GM12878 (cell line): ENCODE results near the gene FGF1. TPM values are rescaled to one million over a fixed set of nuclear protein-coding genes. Genes with fewer than 3 reads are reported as not detected.

Experiments used
- ATAC-seq: fragments of 200-7000 bp; cut with Tn5 transposase; 3 replicates; pipeline ENCODE4 v1.9.1; 2020; ENCODE audit warnings: mild to moderate bottlenecking, moderate library complexity
- BruUV-seq: library from RNA; stranded (reverse); fragments of 400-500 nt; replicated peaks from 2 replicates; lab custom pipeline; 2021; lab: Mats Ljungman, UMichigan
- CTCF ChIA-PET: fragments of 300-600 bp; sonication (Branson Sonifier 250); formaldehyde crosslinking; extraction: SDS; loops from one replicate; lab custom pipeline; 2021; ENCODE audit warnings: inconsistent platforms; lab: Yijun Ruan, JAX
- POLR2A ChIA-PET: fragments of 350-600 bp; formaldehyde crosslinking; extraction: SDS; loops from one replicate; lab custom pipeline; 2021; ENCODE audit warnings: inconsistent platforms; lab: Charles Lee
- RAD21 ChIA-PET: fragments of 300-600 bp; sonication (Branson Sonifier 250); formaldehyde crosslinking; loops from one replicate; lab custom pipeline; 2023; ENCODE audit warnings: antibody characterized with exemption; ENCODE audit not compliant: unreplicated experiment; lab: Charles Lee
- SMC1A ChIA-PET: fragments of 300-600 bp; sonication (Branson Sonifier 250); formaldehyde crosslinking; loops from one replicate; lab custom pipeline; 2023; ENCODE audit not compliant: unreplicated experiment, uncharacterized antibody; lab: Charles Lee
- DNase-seq: peaks from one replicate; pipeline ENCODE4 v3.0.0-alpha.2; 2011; ENCODE audit warnings: low read depth, low spot score
- FAIRE-seq: peaks from 3 replicates; lab custom pipeline; 2011; peaks lifted over from hg19 to GRCh38; lab: Jason Lieb, UNC
- H2AFZ ChIP-seq: 2 replicates; pipeline ENCODE4 v1.6.0; 2011; ENCODE audit warnings: low read depth, low read length, control low read depth; ENCODE audit not compliant: control insufficient read depth
- H3K27ac ChIP-seq: 2 replicates; pipeline ENCODE4 v1.5.1; 2011; ENCODE audit warnings: control low read depth; ENCODE audit not compliant: control insufficient read depth, insufficient read depth
- H3K27me3 ChIP-seq, 2 experiments: replicated peaks in 1 of 2; 2 replicates each; pipeline versions ENCODE4 v1.6.0 to v1.6.1; 2011; ENCODE audit warnings: low read length in 1 of 2; ENCODE audit not compliant: control insufficient read depth in 2 of 2, insufficient read depth in 2 of 2
- H3K36me3 ChIP-seq, 2 experiments: 2 replicates each; pipeline ENCODE4 v1.5.1; 2011; ENCODE audit warnings: low read length in 1 of 2; ENCODE audit not compliant: control insufficient read depth in 2 of 2, insufficient read depth in 2 of 2
- H3K4me1 ChIP-seq: 2 replicates; pipeline ENCODE4 v1.6.1; 2011; ENCODE audit warnings: mild to moderate bottlenecking, low read length, moderate library complexity, mixed read lengths; ENCODE audit not compliant: control insufficient read depth, insufficient read depth
- H3K4me2 ChIP-seq: 2 replicates; pipeline ENCODE4 v1.6.0; 2011; ENCODE audit warnings: control low read depth; ENCODE audit not compliant: control insufficient read depth, insufficient read depth
- H3K4me3 ChIP-seq: fragments of 200-600 bp; sonication (generic); 2 replicates; pipeline ENCODE4 v1.5.1; 2016
- H3K79me2 ChIP-seq: 2 replicates; pipeline ENCODE4 v1.6.0; 2011; ENCODE audit warnings: low read length; ENCODE audit not compliant: control insufficient read depth, insufficient read depth
- H3K9ac ChIP-seq: 2 replicates; pipeline ENCODE4 v1.8.0; 2011; ENCODE audit warnings: low read length, control low read depth, mixed read lengths; ENCODE audit not compliant: control insufficient read depth, insufficient read depth
- H3K9me3 ChIP-seq: replicated peaks from 3 replicates; pipeline ENCODE4 v1.5.1; 2011; ENCODE audit warnings: mild to moderate bottlenecking, low read length; ENCODE audit not compliant: control insufficient read depth, insufficient read depth
- H4K20me1 ChIP-seq: 2 replicates; pipeline ENCODE4 v1.6.0; 2011; ENCODE audit not compliant: control insufficient read depth, insufficient read depth
- ASH2L ChIP-seq: fragments of 300-600, 200-600 bp; sonication (generic); IDR thresholded peaks from 2 replicates; pipeline ENCODE4 v1.6.1; 2017; ENCODE audit warnings: low read depth, mild to moderate bottlenecking, borderline replicate concordance
- ATF7 ChIP-seq: fragments of 450-650 bp; IDR thresholded peaks from 2 replicates; pipeline ENCODE4 v1.6.1; 2016; ENCODE audit warnings: low read depth, mild to moderate bottlenecking
- CBX3 ChIP-seq: fragments of 200-600 bp; sonication (generic); IDR thresholded peaks from 2 replicates; pipeline ENCODE4 v1.6.1; 2016; ENCODE audit warnings: low read depth, borderline replicate concordance
- DPF2 ChIP-seq: fragments of 450-650 bp; IDR thresholded peaks from 2 replicates; pipeline ENCODE4 v1.6.1; 2017; ENCODE audit warnings: mild to moderate bottlenecking
- IRF4 ChIP-seq: IDR thresholded peaks from 2 replicates; pipeline ENCODE4 v1.6.1; 2011; ENCODE audit warnings: low read depth, low read length
- NFYB ChIP-seq: IDR thresholded peaks from 2 replicates; pipeline ENCODE4 v1.6.1; 2011; ENCODE audit warnings: low read depth, mild to moderate bottlenecking, low read length, improper control_type of control experiment, moderate library complexity; ENCODE audit not compliant: insufficient read depth
- RBBP5 ChIP-seq: fragments of 200-600 bp; sonication (generic); conservative IDR thresholded peaks from 2 replicates; pipeline ENCODE4 v1.6.1; 2016
- SP1 ChIP-seq: IDR thresholded peaks from one replicate; pipeline ENCODE4 v1.6.1; 2011; ENCODE audit warnings: low read depth, low read length
- SREBF2 ChIP-seq: IDR thresholded peaks from 2 replicates; pipeline ENCODE4 v1.6.1; 2012; ENCODE audit warnings: mild to moderate bottlenecking, low read length
- TCF7 ChIP-seq: IDR thresholded peaks from 2 replicates; pipeline ENCODE4 v1.6.1; 2014; ENCODE audit warnings: antibody characterized with exemption, borderline replicate concordance
- WGBS: methylation state at CpG from one replicate; pipeline ENCODE4 v1.1.6; 2016; ENCODE audit warnings: low lambda C conversion rate; ENCODE audit not compliant: insufficient replicate concordance, insufficient coverage; ENCODE audit errors: missing lambda C conversion rate; 5-methylcytosine and 5-hydroxymethylcytosine counted together
- in situ Hi-C: fragments of 300-500 bp; cut with MboI; formaldehyde crosslinking; loops from 9 replicates; pipeline ENCODE4 v1.14.3; 2018; ENCODE audit warnings: mixed read lengths
- intact Hi-C: fragments of 100-400 bp; cut with micrococcal nuclease; formaldehyde crosslinking; loops from one replicate; pipeline ENCODE4 v1.14.2; 2022; ENCODE audit not compliant: unreplicated experiment
- polyA plus RNA-seq, 11 experiments: library from polyadenylated mRNA; depleted of rRNA in 4 of 11; unstranded in 6 of 11; stranded (reverse) in 5 of 11; fragments of >200 nt; fragmentation: Nextera tagmentation in 4 of 11; fragmentation: Illumina TruSeq in 1 of 11; extraction: Ambion mirVana in 4 of 11; extraction: Trizol in 1 of 11; gene quantifications; 1 replicate in 1 of 11; 2 replicates in 10 of 11; pipeline versions ENCODE4 v1.2.1 to v1.2.3, GENCODE V29; 2011 to 2016; ENCODE audit warnings: inconsistent platforms in 2 of 11, missing spikeins in 2 of 11, low read depth in 1 of 11
- total RNA-seq, 4 experiments: library from RNA; depleted of rRNA in 3 of 4; stranded (reverse); fragments of >200 nt in 3 of 4; fragmentation: Illumina TruSeq in 1 of 4; extraction: Trizol in 1 of 4; gene quantifications; 2 replicates each; pipeline versions ENCODE4 v1.2.1 to v1.2.3, GENCODE V29; 2013 to 2021
- TF ChIP-seq, protein P1 (sequence below): fragments of 450-650 bp; IDR thresholded peaks from 2 replicates; pipeline ENCODE4 v1.6.1; 2014; ENCODE audit warnings: mild to moderate bottlenecking
- TF ChIP-seq, protein P2 (sequence below): IDR thresholded peaks from 2 replicates; pipeline ENCODE4 v1.6.1; 2012; ENCODE audit warnings: low read depth, low read length, improper control_type of control experiment
- TF ChIP-seq, protein P3 (sequence below), 3 experiments: IDR thresholded peaks in 2 of 3; conservative IDR thresholded peaks in 1 of 3; 2 replicates each; pipeline ENCODE4 v1.5.1; 2011; ENCODE audit warnings: low read depth in 3 of 3, low read length in 3 of 3, mild to moderate bottlenecking in 3 of 3, control low read depth in 2 of 3, moderate library complexity in 2 of 3, inconsistent platforms in 1 of 3, mixed read lengths in 1 of 3; ENCODE audit not compliant: control insufficient read depth in 2 of 3, insufficient read depth in 1 of 3; ENCODE audit errors: extremely low read depth in 1 of 3
- TF ChIP-seq, protein P4 (sequence below): fragments of 450-650 bp; IDR thresholded peaks from 2 replicates; pipeline ENCODE4 v1.6.1; 2018; ENCODE audit warnings: mild to moderate bottlenecking, low read depth, moderate library complexity; ENCODE audit not compliant: partially characterized antibody
- TF ChIP-seq, protein P5 (sequence below): IDR thresholded peaks from 2 replicates; pipeline ENCODE4 v1.6.1; 2011; ENCODE audit warnings: borderline replicate concordance, low read depth, mild to moderate bottlenecking, moderate library complexity, mixed read lengths, low read length; ENCODE audit not compliant: insufficient read depth; ENCODE audit errors: extremely low read length

Gene FGF1
- total and polyA plus RNA-seq, 10 of the 15 experiments (the other 5 are each of a cell fraction or from before 2014, with no cell fraction given): not detected

DNA sequence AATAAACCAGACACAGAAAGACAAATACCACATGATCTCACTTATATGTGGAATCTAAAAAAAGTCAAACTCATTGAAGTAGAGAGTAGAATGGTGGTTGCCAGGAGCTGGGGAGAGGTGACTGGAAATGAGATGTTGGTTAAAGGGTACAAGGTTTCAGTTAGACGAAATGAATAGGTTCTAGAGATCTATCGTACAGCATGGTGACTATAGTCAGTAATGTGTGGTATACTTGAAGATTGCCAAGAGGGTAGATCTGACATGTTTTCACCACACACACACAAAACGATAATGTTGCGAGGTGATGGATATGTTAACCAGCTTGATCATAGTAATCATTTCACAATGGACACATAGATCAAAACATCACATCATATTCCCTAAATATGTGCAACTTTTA lies 46.4 kb downstream of the FGF1 start:
- Histone ChIP-seq H3K4me2 (no peak overlapping the region), H3K4me1 (no peaks in the 10 kb centered on the region), H3K4me3 (no peak overlapping the region), H3K27ac (no peak overlapping the region), H3K9ac (no peak overlapping the region), H3K9me3 (no peaks in the 10 kb centered on the region), H3K36me3 (no peaks in the 10 kb centered on the region), H3K79me2 (no peaks in the 10 kb centered on the region), H2AFZ (no peak overlapping the region), H4K20me1 (no peaks in the 10 kb centered on the region), H3K27me3 (peaks cover 7 to 8% of the 10 kb centered on the region in 2 experiments; a peak in 3 of 4 replicates)
- in situ Hi-C loops (no loop called here), intact Hi-C loops (no loop called here)
- no peak for DNase-seq
- 0% methylated on average over 4 of the region's 4 CpGs for WGBS
- POLR2A ChIA-PET: no interaction called here
- SMC1A ChIA-PET: no interaction called here
- FAIRE-seq: no peak
- CTCF ChIA-PET: interaction anchor here (1.2 kb wide), 1 partner anchor 16 kb away, joined by 5 read pairs; no protein-coding TSS in a partner anchor
- ATAC-seq: no peak
- BruUV-seq: no TSS peak
- RAD21 ChIA-PET: no interaction called here
- TF ChIP-seq RBBP5 (no peak), SP1 (no peak), SREBF2 (no peak), ATF7 (no peak), IRF4 (no peak), TCF7 (no peak), DPF2 (no peak), ASH2L (no peak), NFYB (no peak), CBX3 (no peak)
- TF ChIP-seq, protein P1, sequence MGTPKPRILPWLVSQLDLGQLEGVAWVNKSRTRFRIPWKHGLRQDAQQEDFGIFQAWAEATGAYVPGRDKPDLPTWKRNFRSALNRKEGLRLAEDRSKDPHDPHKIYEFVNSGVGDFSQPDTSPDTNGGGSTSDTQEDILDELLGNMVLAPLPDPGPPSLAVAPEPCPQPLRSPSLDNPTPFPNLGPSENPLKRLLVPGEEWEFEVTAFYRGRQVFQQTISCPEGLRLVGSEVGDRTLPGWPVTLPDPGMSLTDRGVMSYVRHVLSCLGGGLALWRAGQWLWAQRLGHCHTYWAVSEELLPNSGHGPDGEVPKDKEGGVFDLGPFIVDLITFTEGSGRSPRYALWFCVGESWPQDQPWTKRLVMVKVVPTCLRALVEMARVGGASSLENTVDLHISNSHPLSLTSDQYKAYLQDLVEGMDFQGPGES: no peak
- TF ChIP-seq, protein P2, sequence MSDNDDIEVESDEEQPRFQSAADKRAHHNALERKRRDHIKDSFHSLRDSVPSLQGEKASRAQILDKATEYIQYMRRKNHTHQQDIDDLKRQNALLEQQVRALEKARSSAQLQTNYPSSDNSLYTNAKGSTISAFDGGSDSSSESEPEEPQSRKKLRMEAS: no peak
- TF ChIP-seq, protein P3, sequence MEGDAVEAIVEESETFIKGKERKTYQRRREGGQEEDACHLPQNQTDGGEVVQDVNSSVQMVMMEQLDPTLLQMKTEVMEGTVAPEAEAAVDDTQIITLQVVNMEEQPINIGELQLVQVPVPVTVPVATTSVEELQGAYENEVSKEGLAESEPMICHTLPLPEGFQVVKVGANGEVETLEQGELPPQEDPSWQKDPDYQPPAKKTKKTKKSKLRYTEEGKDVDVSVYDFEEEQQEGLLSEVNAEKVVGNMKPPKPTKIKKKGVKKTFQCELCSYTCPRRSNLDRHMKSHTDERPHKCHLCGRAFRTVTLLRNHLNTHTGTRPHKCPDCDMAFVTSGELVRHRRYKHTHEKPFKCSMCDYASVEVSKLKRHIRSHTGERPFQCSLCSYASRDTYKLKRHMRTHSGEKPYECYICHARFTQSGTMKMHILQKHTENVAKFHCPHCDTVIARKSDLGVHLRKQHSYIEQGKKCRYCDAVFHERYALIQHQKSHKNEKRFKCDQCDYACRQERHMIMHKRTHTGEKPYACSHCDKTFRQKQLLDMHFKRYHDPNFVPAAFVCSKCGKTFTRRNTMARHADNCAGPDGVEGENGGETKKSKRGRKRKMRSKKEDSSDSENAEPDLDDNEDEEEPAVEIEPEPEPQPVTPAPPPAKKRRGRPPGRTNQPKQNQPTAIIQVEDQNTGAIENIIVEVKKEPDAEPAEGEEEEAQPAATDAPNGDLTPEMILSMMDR (IDR thresholded peaks at IDR 0.05 in 2 of 3, conservative IDR thresholded peaks at IDR 0.05 in 1 of 3; ENCODE audit: control insufficient read depth in 2 of 3, extremely low read depth in 1 of 3, insufficient read depth in 1 of 3, low read depth in 3 of 3, low read length in 3 of 3): no peak
- TF ChIP-seq, protein P4, sequence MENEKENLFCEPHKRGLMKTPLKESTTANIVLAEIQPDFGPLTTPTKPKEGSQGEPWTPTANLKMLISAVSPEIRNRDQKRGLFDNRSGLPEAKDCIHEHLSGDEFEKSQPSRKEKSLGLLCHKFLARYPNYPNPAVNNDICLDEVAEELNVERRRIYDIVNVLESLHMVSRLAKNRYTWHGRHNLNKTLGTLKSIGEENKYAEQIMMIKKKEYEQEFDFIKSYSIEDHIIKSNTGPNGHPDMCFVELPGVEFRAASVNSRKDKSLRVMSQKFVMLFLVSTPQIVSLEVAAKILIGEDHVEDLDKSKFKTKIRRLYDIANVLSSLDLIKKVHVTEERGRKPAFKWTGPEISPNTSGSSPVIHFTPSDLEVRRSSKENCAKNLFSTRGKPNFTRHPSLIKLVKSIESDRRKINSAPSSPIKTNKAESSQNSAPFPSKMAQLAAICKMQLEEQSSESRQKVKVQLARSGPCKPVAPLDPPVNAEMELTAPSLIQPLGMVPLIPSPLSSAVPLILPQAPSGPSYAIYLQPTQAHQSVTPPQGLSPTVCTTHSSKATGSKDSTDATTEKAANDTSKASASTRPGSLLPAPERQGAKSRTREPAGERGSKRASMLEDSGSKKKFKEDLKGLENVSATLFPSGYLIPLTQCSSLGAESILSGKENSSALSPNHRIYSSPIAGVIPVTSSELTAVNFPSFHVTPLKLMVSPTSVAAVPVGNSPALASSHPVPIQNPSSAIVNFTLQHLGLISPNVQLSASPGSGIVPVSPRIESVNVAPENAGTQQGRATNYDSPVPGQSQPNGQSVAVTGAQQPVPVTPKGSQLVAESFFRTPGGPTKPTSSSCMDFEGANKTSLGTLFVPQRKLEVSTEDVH: no peak
- TF ChIP-seq, protein P5, sequence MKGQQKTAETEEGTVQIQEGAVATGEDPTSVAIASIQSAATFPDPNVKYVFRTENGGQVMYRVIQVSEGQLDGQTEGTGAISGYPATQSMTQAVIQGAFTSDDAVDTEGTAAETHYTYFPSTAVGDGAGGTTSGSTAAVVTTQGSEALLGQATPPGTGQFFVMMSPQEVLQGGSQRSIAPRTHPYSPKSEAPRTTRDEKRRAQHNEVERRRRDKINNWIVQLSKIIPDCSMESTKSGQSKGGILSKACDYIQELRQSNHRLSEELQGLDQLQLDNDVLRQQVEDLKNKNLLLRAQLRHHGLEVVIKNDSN: no peak
